T47D (cell line): ENCODE data around the gene DNAJB8.
A peak's percentile ranks its signal among the peaks of the same experiment; 100 is the strongest.

Experiments
- DNase-seq, 2 experiments: peaks; one replicate each; pipeline versions ENCODE4 v3.0.0 to v3.0.0-alpha.2; 2011 to 2012; ENCODE audit warnings: low read depth in 1 of 2, low spot score in 1 of 2
- JUND ChIP-seq: IDR thresholded peaks from 2 replicates; pipeline ENCODE4 v1.6.1; 2012; ENCODE audit warnings: low read depth
- in situ Hi-C: cut with HindIII; loops from 2 replicates; pipeline ENCODE4 v1.10.0; 2016; ENCODE audit warnings: low sequenced_read_pairs, low pct_unique_long_range_greater_than_20kb

Gene DNAJB8

DNA sequence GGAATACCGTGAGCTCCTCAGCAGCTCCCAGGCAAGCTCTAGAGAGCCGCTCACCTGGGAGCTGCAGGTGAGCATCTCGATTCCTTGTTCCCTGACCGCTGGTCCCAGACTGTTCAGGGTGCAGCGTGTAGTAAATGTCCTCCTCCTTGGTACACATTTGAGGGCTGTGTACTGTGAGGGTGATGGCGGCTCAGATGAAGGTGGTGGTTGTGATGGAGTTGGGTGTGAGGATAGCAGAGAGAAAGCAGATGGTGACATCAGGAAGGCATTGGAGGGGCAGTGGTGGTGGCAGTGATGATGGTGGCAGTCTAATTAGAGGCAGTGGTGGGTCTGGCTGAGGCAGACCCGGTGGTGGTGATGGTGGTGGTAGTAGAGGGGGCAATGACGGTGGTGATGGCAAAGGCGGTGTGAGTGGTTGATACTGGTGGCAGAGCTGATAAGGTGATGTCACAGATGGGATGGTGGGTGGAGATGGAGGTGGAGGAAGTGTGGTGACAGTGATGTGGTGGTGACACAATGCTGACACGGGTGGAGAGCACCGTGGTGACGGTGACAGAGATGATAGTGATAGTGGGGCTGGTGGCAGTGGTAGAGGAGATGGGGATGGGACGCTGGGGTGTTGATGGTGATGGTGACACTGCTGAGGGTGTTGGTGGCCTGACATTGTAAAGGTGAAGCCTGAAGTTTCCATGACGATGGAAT, at the start of gene DNAJB8:
Gene DNAJB8 (minus strand): TSS at position 51 of the 702 bp plus-strand sequence. CDS start 3,645 bp downstream, outside the sequence.
- in situ Hi-C loops: no loop called here
- no peak for DNase-seq
- no peak for TF ChIP-seq JUND

DNA sequence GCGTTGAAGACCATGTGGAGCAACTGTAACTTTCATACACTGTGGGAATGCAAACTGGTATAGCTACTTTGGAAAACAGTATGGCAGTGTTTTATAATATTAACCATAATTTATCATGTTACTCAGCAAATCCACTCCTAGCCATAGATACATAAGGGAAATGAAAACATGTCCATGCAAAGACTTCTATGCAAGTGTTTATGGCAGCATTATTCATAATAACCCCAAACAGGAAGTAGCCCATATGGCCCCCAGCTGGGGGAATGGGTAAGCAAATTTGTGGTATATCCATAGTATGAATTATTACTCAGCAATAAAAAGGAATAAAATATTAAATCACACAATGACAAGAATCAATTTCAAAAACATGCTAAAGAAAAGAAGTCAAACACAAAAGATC, 49.3 kb upstream of the DNAJB8 start:
- TF ChIP-seq JUND: no peak
- no peak for DNase-seq
- in situ Hi-C loops: no loop called here

DNA sequence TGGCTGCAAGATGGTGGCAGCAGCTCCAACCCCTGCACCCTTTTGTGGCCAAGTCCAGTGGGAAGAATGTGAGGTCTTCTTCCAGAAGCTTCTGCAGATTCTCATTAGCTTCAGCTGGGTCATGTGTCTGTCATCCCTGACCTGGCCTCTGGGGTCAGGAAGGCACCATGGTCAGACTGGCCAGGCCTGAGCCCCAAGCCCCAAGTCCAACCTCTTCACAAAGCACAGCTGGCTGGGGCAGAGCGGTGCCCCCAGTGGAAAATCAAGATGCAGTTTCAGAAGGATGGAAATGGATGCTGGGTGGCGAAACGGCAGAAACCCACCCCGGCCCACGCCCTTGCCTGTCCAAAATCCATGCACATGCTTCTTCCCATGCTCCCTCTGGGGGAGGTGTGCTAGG, 42.2 kb upstream of the DNAJB8 start:
- no peak for TF ChIP-seq JUND
- DNase-seq: no peak
- in situ Hi-C loops: no loop called here

DNA sequence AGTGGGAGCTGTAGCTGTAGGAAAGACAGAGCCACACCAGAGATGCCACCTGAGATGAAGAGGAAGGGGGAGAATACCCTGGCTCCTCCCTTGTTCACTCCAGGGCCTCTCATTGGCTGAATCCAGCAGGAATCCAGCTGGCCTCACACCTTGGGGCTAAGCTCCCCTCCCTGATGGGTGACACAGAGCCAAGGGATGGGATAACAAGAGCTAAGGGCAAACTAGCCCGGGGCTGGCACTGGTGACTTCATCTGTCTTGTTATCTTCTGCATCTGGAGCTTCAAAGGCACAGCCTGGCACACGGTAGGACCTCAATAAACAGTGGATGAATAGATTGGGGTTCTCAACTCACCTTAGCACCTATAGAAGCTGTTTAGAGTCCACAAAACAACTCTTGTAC, 40.1 kb upstream of the DNAJB8 start:
- in situ Hi-C loops: no loop called here
- peak in 1 of 2 experiments; percentile 55 for DNase-seq
- no peak for TF ChIP-seq JUND

DNA sequence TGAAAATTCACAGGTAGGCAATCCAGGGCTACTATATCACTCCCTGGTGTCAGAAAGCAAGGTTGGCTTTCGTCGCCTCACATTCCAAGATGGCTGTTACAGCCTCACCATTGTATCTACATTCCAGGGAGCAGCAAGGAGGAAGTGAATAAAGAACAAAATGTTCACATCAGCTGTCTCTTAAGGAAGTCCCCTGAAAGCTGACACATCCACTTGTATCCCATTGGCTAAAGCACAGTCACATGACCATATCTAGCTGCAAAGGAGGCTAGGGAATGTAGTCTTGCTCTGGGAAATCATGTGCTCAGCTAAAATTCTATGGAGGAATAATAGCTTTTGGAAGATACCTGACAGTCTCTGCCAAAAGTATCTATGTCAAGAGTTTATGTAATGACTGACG, 39.1 kb upstream of the DNAJB8 start:
- in situ Hi-C loops: no loop called here
- no peak for TF ChIP-seq JUND
- DNase-seq: peak in 1 of 2 experiments; percentile 30

DNA sequence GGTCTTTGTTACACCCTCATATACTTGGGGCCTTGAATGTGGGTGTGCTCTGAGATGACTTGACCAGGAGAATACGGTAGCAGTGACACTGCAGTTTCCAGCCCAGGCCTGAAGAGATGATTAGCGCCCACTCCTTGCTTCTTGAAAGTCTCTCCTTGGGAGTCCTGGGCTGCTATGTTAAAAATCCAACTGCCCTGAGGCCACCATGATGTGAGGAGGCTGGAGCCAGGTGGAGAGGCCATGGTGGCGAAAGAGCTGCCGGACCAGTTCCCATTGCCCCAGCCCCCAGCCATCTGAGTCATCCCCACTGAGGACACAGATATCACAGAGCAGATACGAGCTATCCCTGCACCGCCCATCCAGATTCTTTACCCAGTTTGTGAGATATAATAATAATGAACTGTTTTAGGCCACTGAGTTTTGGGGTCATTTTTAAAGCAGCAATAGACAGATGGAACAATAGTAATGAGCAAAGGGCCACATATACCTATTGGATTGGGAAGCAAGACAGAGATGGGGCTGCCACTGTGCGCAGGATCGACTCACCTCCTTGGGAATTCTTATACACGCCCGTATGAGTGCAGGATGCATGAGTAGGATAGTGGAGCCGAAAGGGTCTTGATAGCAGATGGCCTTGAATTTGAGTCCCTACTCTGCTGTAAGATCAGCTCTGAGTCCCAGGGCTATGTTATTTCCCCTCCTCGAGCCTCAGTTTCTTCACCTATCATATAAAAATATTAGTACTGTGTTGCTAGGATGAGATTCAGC, 38.5 kb upstream of the DNAJB8 start:
- DNase-seq: peak in 1 of 2 experiments; percentile 51
- in situ Hi-C loops: no loop called here
- TF ChIP-seq JUND: no peak

DNA sequence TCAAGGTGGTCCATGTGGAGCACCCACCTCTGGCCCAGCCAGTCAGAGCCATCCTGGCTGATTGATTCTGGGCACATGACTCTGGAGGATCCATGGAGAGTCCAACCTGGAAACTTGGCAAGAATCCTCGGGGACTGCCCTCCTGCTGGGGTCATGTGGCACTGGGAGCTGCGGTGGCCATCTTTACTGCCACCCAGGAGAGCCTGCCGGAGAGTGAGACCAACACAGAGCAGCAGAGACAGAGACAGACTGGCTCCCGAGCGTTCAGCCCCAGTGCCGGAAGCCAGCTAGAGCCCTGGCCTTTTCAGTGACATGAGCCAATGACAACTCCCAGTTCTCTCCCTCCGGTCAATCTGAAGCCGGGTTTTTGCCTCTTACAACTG, 37.8 kb upstream of the DNAJB8 start:
- TF ChIP-seq JUND: no peak
- DNase-seq: no peak
- in situ Hi-C loops: no loop called here

DNA sequence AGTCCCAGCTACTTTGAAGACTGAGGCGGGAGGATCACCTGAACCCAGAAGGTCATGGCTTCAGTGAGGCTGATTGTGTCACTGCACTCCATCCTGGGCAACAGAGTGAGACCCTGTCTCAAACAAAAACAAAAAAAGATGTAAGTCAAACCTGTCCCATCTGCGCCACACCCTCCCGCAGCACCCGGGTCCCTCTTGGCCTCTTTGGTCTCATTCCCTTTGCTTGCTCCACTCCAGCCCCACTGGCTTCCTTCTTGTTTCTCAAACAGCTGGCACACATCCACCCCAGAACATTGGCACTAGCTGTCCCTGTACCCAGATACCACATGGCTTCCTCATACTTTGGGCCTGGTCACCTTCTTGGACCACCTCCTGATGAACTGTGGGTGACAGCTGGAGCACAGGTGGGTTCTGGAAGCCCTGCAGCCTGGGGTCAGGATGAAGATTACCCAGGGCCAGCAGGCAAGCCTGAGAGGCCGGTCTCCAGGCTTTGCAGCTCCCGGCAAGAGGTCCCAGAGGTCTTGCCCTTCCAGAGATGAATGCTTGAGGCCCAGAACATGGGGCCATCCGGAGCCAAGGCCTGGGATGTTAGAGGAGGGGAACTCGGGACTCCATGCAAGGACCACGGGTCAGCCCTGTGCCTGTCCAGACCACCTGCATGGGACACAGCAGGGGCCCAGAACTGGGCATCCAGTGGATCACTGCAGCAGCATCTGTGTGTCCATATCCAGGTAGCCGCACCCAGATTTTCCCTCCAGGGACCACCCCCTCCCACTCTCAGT, 37.3 kb upstream of the DNAJB8 start:
- in situ Hi-C loops: no loop called here
- TF ChIP-seq JUND: no peak
- no peak for DNase-seq

DNA sequence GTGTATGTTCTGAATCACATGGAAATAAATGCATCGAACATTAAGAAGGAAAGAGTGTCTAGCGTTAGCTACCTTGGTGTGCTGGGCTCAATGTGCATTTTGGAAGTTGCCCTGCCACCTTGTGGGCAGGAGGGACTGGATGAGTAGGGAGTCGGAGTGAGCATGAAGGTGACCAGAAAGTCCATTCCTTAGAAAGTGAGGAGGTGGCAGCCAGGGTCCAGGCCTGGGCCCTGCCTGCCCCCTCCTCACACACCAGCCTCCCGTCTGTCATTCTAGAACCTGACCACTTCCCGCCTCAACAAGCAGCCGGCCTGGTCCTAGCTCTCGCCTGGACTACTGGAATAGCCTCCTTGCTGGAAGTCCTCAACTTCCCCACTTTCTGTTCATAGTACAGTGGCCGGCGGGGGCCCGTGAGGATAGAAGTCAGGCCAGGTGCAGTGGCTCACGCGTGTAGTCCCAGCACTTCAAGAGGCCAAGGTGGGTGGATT, 36.5 kb upstream of the DNAJB8 start:
- DNase-seq: peak in 1 of 2 experiments; percentile 73
- TF ChIP-seq JUND: no peak
- in situ Hi-C loops: no loop called here

DNA sequence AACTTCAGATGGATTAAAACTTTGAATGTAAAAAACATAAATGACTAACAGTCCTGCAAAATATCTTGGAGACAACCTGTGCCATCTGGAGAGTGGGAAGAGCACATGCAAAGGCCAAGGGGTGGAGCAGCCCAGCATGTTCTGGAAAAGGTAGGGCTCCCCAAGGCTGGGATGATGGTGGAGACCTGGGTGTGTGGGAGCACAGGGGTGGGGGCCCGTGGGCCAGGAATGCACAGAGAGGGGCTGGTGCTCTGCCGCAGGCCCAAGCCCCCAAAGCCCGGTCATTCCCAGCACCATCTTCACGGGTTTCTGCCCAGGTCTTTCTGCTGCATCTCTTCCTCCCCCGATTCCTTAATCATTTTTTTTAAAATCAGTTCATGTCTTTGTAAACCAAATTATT, 36.0 kb upstream of the DNAJB8 start:
- in situ Hi-C loops: no loop called here
- DNase-seq: no peak
- TF ChIP-seq JUND: no peak

DNA sequence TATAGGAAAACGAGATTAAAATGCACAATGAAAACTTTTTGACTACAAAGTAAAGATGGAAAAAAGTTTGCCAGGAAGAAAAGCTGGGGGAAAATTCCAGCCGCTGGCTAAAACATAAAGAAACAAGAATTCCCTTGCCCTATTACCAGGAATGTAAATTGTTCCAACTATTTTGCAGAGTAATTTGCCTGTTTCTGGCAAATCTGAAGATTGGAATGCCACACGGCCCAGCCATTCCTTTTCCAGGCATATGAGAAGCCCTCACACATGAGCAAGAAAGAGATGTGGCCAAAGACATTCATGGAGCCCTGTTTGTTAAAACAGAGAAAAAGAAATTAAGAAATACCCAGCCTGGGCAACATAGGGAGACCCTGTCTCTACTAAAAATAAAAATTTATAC, 34.7 kb upstream of the DNAJB8 start:
- DNase-seq: no peak
- in situ Hi-C loops: no loop called here
- no peak for TF ChIP-seq JUND

DNA sequence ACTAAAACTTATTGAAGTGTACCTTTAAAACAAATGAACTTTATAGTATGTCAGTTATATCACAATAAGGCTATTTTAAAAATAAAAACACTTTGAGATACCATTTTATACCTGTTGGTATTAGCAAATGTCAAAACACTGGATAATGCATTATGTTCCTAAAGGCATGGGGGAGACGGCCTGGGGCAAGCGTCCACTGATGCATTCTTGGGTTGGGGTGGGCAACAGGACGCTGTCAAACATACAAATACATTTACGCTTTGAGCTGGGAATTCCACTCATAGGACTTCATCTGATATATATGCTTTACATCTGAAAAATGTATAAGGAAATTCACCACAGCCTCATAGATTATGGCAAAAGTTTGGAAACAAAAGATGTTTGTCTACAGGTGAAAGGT, 33.9 kb upstream of the DNAJB8 start:
- no peak for DNase-seq
- in situ Hi-C loops: no loop called here
- TF ChIP-seq JUND: no peak
